Muscle layer of duodenum (tissue), 2 donors: ENCODE measurements around the gene NGDN.

ENCODE experiments used
- H3K27ac ChIP-seq: one replicate; pipeline ENCODE4 v1.7.0; 2013; ENCODE audit warnings: mild to moderate bottlenecking, low read length
- H3K27me3 ChIP-seq: one replicate; pipeline ENCODE4 v1.7.0; 2013; ENCODE audit warnings: low read depth, mild to moderate bottlenecking, control low read depth, low read length
- H3K36me3 ChIP-seq, 2 donors: one replicate each; pipeline ENCODE4 v1.7.0; 2013; ENCODE audit warnings: low read length in 2 of 2, control low read depth in 1 of 2, mild to moderate bottlenecking in 1 of 2; ENCODE audit not compliant: insufficient read depth in 2 of 2, control insufficient read depth in 1 of 2
- H3K4me1 ChIP-seq, 2 donors: one replicate each; pipeline ENCODE4 v1.7.0; 2013; ENCODE audit warnings: low read length in 2 of 2, mild to moderate bottlenecking in 2 of 2, control low read depth in 1 of 2, moderate library complexity in 1 of 2; ENCODE audit not compliant: insufficient read depth in 2 of 2, control insufficient read depth in 1 of 2
- H3K4me3 ChIP-seq, 2 donors: one replicate each; pipeline ENCODE4 v1.7.0; 2013; ENCODE audit warnings: low read length in 2 of 2, low read depth in 1 of 2, mild to moderate bottlenecking in 1 of 2
- H3K9me3 ChIP-seq, 2 donors: one replicate each; pipeline ENCODE4 v1.7.0; 2013; ENCODE audit warnings: low read length in 2 of 2, control low read depth in 1 of 2, mild to moderate bottlenecking in 1 of 2; ENCODE audit not compliant: control insufficient read depth in 1 of 2
- donor health status: healthy.

NGDN gene

DNA sequence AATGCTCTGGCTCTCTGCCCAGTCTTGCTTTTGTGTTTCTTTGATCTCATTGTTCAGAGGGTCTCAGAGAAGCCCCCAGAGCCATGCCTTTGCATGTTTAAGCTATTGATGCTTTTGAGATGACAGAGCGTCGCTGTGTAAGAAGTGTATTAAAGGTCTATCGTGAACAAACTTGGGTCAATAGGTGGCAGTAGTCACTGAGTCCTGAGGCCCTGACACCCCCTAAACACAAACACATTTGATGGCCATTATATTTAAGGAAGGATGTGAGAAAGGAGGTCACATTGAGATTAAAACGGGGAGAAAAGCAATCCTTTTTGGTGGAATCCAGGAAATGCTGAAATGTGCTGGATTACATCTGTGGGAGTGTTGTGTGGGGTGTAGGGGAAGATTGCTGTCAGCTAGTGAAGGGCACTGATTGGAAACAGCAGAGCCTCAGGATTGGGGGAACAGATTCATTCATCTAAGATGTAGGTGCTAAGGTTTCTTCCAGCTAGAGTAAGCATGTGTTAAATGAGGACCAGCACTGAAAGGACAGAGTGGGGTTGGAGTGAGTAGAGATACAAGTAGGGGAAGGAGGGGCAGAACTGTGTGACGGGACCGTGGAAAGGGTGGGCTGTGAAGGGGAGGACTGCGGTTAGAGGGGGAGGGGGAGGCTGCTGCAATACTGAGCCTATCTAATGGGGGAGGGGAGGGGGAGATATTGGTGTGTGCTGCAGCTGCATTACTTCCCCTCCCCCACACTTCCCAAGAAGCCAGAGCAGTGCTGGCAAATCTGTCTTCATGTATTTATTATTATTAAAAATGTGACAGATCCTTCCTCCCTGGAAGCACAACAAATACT lies 12.7 kb downstream of the NGDN start:
- Histone ChIP-seq H3K36me3 (peaks cover 6 to 21% of the 10 kb centered on the region in 2 donors), H3K4me3 (no peak overlapping the region), H3K27ac (no peak overlapping the region), H3K9me3 (no peaks in the 10 kb centered on the region), H3K27me3 (no peaks in the 10 kb centered on the region), H3K4me1 (no peaks in the 10 kb centered on the region)

DNA sequence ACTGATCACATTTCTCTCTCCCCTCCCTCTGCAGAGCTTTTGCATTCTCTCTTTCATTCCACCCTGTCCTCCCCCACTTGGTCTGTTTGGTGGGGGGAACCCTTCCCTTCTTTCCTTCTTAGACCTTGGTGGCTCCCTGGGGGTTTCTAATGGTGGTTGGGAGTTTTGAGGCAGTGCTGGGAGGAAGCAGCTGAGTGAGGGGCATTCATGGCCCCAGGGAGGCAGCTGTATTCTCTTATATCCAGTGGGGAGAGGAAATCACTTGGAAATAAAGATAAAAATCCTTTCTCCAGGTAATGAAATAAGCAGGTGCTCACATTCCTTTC lies 13.3 kb downstream of the NGDN start:
- Histone ChIP-seq H3K27ac (no peak overlapping the region), H3K36me3 (peaks cover under 1 to 16% of the 10 kb centered on the region in 2 donors), H3K27me3 (no peaks in the 10 kb centered on the region), H3K4me3 (no peak overlapping the region), H3K4me1 (no peaks in the 10 kb centered on the region), H3K9me3 (no peaks in the 10 kb centered on the region)

DNA sequence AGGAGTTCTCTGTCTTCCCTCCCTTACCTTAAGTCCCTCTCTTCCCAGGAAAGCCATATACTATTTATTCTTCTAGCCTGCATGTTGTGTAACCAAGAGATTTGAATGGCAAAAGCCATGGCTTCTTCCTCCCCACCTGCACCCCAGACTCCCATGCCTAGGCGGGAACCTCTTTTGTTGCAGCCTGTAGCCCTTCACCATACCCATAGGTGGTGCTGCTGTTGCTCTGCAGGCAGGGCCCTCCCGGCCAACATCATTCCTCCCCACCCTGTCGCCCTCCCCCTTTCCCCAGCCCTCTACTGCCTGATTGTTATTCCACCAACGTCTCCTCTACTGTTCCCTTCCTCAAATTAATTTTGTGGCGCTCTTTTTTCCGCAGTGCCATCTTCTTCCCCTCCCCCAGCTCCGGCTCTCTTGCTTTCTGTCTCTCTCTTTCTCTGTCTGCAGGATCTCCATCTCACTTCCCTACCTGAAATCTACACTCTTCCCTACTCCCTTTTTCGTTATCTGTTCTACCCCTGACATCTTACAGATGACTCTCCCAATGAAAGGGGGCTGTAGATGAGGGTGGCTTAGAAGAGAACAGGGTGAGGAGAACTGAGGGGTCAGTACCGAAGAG lies 13.8 kb downstream of the NGDN start:
- Histone ChIP-seq H3K27ac (no peak overlapping the region), H3K36me3 (peaks cover 0 to 12% of the 10 kb centered on the region in 2 donors), H3K27me3 (no peaks in the 10 kb centered on the region), H3K9me3 (no peaks in the 10 kb centered on the region), H3K4me1 (no peaks in the 10 kb centered on the region), H3K4me3 (no peak overlapping the region)

DNA sequence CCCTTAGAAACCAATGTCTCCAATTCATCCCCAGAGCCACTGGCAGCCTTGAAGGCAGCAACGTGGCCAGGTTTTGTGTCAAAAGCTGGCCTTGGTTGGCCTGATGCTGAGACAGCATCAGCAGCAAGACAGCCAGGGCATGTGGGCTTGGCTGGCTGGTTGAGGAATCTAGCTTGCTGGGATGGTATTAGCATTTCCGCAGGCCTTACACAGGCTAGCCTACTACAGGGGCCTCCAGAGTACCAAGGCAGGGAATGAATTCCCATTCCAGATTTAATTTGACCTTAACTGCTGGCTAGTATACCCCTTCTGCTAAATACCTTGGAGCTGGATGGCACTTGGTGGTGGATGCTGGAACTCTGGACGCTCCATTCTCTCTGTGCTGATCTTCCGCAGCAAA lies 15.8 kb downstream of the NGDN start:
- H3K4me1 ChIP-seq = no peaks in the 10 kb centered on the region
- no peaks in the 10 kb centered on the region for H3K9me3 ChIP-seq
- no peak overlapping the region for H3K27ac ChIP-seq
- H3K4me3 ChIP-seq = no peak overlapping the region
- H3K27me3 ChIP-seq = no peaks in the 10 kb centered on the region
- peaks cover 0 to 4% of the 10 kb centered on the region in 2 donors for H3K36me3 ChIP-seq

DNA sequence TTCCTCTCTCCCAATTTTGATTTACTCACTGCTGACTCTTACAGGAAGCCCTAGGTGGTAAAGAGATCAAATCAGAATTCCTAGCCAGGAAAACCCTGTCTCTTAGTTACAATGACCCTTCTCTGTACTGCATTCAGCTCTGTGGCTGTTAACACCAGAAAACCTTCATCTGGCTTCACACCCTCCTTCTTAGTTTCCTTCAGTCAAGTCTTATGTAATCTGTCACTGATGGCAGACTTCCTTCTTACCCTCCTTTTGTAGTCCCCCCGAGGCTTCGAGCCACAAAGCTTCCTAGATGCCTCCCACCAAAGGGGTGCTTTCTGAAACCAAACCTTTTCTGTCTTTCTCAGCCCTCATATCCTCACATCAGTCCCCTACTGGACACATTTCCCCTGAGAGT lies 16.5 kb downstream of the NGDN start:
- no peak overlapping the region for H3K4me3 ChIP-seq
- H3K9me3 ChIP-seq = no peaks in the 10 kb centered on the region
- H3K27ac ChIP-seq = no peak overlapping the region
- H3K4me1 ChIP-seq = no peaks in the 10 kb centered on the region
- H3K27me3 ChIP-seq = no peaks in the 10 kb centered on the region
- H3K36me3 ChIP-seq = peaks cover 0 to 4% of the 10 kb centered on the region in 2 donors

DNA sequence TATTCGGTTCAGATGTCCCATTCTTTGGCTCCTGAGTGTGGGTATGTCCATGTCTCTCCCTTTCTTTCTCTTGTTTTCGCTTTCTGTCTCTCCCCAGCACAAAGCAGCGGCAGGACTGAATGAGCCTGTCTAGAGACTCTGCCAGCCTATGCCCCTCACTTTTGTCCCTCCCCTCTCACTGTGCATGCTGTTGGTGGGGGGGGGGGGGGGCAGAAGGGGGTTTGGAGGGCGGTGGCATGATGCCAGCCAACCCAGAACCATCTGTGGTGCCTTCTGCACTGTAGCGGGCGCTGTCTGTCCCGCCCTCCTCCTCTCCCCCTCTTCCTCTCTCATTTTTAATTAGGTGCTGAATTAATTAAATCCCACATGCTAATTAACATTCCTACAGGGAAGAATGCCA lies 17.7 kb downstream of the NGDN start:
- H3K27me3 ChIP-seq = no peaks in the 10 kb centered on the region
- H3K4me3 ChIP-seq = no peak overlapping the region
- H3K36me3 ChIP-seq = peaks cover 0 to 4% of the 10 kb centered on the region in 2 donors
- no peak overlapping the region for H3K27ac ChIP-seq
- H3K4me1 ChIP-seq = no peaks in the 10 kb centered on the region
- no peaks in the 10 kb centered on the region for H3K9me3 ChIP-seq

DNA sequence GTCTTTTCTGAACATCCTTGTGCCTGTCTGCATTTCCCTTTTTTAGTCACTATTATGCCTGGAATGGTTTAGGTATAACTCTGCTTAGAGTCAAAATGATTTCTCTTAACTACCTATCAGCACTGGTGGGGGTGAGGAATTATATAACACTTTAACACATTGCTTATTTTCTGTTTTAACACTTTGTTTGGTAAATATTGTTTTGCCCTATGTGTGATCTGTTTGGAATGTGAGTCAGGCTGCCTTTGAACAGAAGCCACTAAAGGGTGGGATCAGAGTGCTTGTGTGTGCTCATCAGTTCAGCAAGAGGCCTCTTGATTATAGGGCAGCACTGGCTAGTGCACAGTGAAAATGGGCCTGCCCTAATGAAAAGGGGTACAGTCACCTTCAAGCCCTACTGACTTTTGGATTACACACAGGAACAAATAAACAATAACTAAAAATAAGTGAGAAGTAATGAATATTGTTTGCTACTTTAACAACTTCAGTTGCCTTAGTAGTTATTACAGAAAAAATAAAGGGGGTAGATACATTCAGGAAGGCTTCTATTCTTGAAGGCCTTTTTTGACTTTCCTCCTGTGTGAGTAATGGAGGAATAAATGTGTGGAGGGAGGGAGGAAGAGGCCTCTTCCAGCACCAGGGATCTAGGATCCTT lies 23.2 kb downstream of the NGDN start:
- H3K36me3 ChIP-seq = peaks cover 0 to 5% of the 10 kb centered on the region in 2 donors
- H3K27me3 ChIP-seq = no peaks in the 10 kb centered on the region
- H3K27ac ChIP-seq = no peak overlapping the region
- H3K4me3 ChIP-seq = no peak overlapping the region
- no peaks in the 10 kb centered on the region for H3K9me3 ChIP-seq
- no peaks in the 10 kb centered on the region for H3K4me1 ChIP-seq

DNA sequence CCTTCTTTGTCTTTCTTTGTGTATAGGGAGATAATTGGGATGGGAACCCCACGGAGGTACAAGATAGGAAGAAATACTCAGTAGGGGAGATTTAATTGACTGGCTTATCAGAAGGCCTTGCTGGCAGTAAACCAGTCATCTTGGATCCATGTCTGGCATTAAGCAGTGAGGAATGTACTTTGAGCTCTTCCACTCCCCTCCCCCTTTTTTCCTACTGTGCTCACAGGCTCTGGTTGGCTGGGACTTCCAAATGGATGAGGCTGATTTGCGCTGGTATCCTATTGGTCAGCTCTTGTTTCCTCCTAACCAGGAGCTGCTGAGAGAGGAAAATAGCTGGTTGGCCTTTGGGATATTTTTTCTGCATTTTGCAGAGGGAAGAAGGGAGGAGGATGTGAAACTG lies 24.7 kb downstream of the NGDN start:
- H3K9me3 ChIP-seq = no peaks in the 10 kb centered on the region
- no peaks in the 10 kb centered on the region for H3K4me1 ChIP-seq
- no peak overlapping the region for H3K4me3 ChIP-seq
- H3K27ac ChIP-seq = no peak overlapping the region
- no peaks in the 10 kb centered on the region for H3K27me3 ChIP-seq
- peaks cover 0 to 5% of the 10 kb centered on the region in 2 donors for H3K36me3 ChIP-seq

DNA sequence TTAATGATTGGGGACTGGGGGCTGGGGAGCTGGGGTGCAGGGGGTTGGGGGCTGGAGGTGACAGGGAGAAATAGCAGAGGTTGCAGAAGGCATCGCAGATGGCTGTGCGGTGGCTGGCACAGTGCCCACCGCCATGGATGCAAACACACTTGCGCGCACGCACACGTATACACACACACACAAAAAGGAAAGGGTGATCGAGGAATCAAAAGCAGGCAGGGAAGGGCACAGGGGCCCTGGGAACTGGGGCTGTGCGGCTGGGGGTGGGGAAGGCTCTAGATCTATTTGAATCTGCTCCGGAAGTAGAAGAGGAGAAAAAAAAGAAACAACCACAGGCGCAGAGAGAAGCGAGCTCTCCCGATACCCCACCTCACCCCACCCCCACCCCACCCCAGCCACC lies 42.7 kb downstream of the NGDN start:
- H3K4me1 ChIP-seq = peaks cover 0 to 7% of the 10 kb centered on the region in 2 donors
- H3K4me3 ChIP-seq = no peak overlapping the region
- no peaks in the 10 kb centered on the region for H3K36me3 ChIP-seq
- H3K27ac ChIP-seq = no peak overlapping the region
- H3K27me3 ChIP-seq = no peaks in the 10 kb centered on the region
- H3K9me3 ChIP-seq = no peaks in the 10 kb centered on the region

DNA sequence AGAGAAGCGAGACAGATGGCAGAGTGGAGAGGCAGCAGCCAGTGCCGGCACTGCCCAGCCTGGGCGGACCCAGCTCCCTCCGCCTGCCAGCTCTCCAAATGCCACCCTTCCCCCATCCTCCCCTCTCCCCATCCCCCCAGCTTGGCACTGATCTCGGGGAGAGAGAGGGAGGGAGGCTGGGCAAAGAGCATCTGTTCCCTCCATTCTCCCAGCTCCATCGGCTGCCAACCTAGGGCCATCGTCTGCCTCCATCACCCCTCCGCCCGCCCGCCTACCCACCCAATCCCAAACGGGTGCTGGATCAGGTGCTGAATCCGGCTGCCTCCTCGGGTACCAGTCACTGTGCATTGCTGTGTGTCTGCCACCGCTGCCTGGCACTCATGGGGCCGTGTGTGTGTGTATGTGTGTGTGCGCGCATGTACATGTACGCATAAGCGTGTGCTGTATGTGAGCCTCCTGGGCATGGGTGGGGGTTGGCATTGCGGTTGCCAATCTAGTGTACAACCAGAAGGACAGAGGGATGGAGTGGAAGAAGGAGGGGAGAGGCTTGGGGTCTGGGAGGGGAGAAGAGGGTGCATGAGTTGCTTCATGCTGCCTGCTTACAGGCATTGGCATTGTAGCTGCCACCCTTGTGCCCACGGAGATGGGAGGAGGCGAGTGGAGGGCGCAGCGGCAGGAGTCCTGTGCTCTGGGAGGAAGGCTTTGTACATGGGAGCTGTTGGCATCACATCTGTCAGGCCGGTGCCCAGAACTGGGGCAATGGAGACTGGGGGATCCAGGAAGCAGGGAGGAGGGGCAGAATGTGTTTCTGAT lies 43.7 kb downstream of the NGDN start:
- Histone ChIP-seq H3K9me3 (no peaks in the 10 kb centered on the region), H3K36me3 (no peaks in the 10 kb centered on the region), H3K4me3 (no peak overlapping the region), H3K27ac (no peak overlapping the region), H3K27me3 (no peaks in the 10 kb centered on the region), H3K4me1 (peaks cover 0 to 7% of the 10 kb centered on the region in 2 donors)
